GM23338 (cell line): ENCODE results near the gene RGS19.

Experiments
- CREB1 ChIP-seq: fragments of 250-450 bp; sonication (Bioruptor Pico); IDR thresholded peaks from 2 replicates; pipeline ENCODE4 v1.5.0; 2020; ENCODE audit warnings: low read depth, mild to moderate bottlenecking, moderate library complexity
- CTCF ChIP-seq, 2 experiments: fragments of 200-600 bp in 1 of 2; sonication (generic) in 1 of 2; conservative IDR thresholded peaks; 2 replicates each; pipeline versions ENCODE4 v1.5.1 to v1.6.1; 2016 to 2017; ENCODE audit warnings: antibody characterized with exemption in 2 of 2, low read depth in 2 of 2, mild to moderate bottlenecking in 2 of 2, moderate library complexity in 1 of 2
- EZH2 ChIP-seq: fragments of 200-600 bp; sonication (generic); IDR thresholded peaks from one replicate; pipeline ENCODE4 v1.8.0; 2017; ENCODE audit warnings: antibody characterized with exemption, mild to moderate bottlenecking, low read depth; ENCODE audit not compliant: unreplicated experiment
- EZH2phosphoT487 ChIP-seq: fragments of 200-600 bp; sonication (generic); IDR thresholded peaks from one replicate; pipeline ENCODE4 v1.8.1; 2018; ENCODE audit warnings: antibody characterized with exemption; ENCODE audit not compliant: unreplicated experiment

GRCh38 chr20:64091340-64091739 lies 12.0 kb upstream of the RGS19 start:
- no peak for TF ChIP-seq CREB1 (CRISPR knock-in tag)
- TF ChIP-seq CTCF (conservative IDR thresholded peaks at IDR 0.05; ENCODE audit: low read depth in 2 of 2): no peak
- TF ChIP-seq EZH2: no peak
- no peak for TF ChIP-seq EZH2phosphoT487
